HEK293 (cell line): ENCODE results near the gene CAMKMT.

Experiments used
- CTCF ChIA-PET: fragments of 350-600 bp; formaldehyde crosslinking; extraction: SDS; loops from one replicate; lab custom pipeline; 2021; ENCODE audit warnings: antibody characterized with exemption; lab: Yijun Ruan, JAX
- POLR2A ChIA-PET: fragments of 300-600 bp; formaldehyde crosslinking; extraction: SDS; loops from one replicate; lab custom pipeline; 2020; ENCODE audit warnings: antibody characterized with exemption, inconsistent platforms; lab: Yijun Ruan, JAX
- H3K27ac ChIP-seq: fragments of 200-500 bp; sonication (Bioruptor generic); 2 replicates; pipeline ENCODE4 v1.5.1; 2014; ENCODE audit warnings: low read depth, low read length, control low read depth, inconsistent platforms; ENCODE audit errors: extremely low read depth
- H3K36me3 ChIP-seq, 2 experiments: fragments of 200-500 bp in 1 of 2; sonication (Bioruptor generic) in 1 of 2; 1 replicate in 1 of 2; 2 replicates in 1 of 2; pipeline ENCODE4 v1.5.1; 2014 to 2017; ENCODE audit warnings: inconsistent platforms in 2 of 2, low read length in 2 of 2; ENCODE audit not compliant: control insufficient read depth in 2 of 2, insufficient read depth in 1 of 2
- H3K4me1 ChIP-seq: fragments of 200-500 bp; sonication (Bioruptor generic); 2 replicates; pipeline ENCODE4 v1.5.1; 2014; ENCODE audit warnings: mild to moderate bottlenecking, low read length, inconsistent platforms; ENCODE audit not compliant: control insufficient read depth, insufficient read depth
- H3K4me3 ChIP-seq: 2 replicates; pipeline ENCODE4 v1.5.1; 2011; ENCODE audit warnings: low read depth, mild to moderate bottlenecking, control low read depth, low read length, moderate library complexity
- H3K9me3 ChIP-seq: fragments of 200-500 bp; sonication (Bioruptor generic); 2 replicates; pipeline ENCODE4 v1.5.1; 2014; ENCODE audit warnings: low read depth, low read length, inconsistent platforms; ENCODE audit not compliant: control insufficient read depth, insufficient read depth
- AEBP2 ChIP-seq: fragments of 450-650 bp; formaldehyde crosslinking; IDR thresholded peaks from 2 replicates; pipeline ENCODE4 v1.5.1; 2016; ENCODE audit warnings: missing biosample characterization, missing genetic modification characterization, borderline replicate concordance
- OSR2 ChIP-seq: fragments of 450-650 bp; formaldehyde crosslinking; IDR thresholded peaks from 2 replicates; pipeline ENCODE4 v1.5.1; 2016; ENCODE audit warnings: missing biosample characterization, missing genetic modification characterization
- PRDM4 ChIP-seq: fragments of 450-650 bp; formaldehyde crosslinking; IDR thresholded peaks from 2 replicates; pipeline ENCODE4 v1.5.1; 2017; ENCODE audit warnings: missing biosample characterization, missing genetic modification characterization
- PRDM6 ChIP-seq: fragments of 450-650 bp; formaldehyde crosslinking; IDR thresholded peaks from 2 replicates; pipeline ENCODE4 v1.5.1; 2017; ENCODE audit warnings: missing biosample characterization, missing genetic modification characterization
- RBAK ChIP-seq: fragments of 450-650 bp; formaldehyde crosslinking; IDR thresholded peaks from 2 replicates; pipeline ENCODE4 v1.5.1; 2016; ENCODE audit warnings: missing biosample characterization, missing genetic modification characterization
- SCRT1 ChIP-seq: fragments of 450-650 bp; formaldehyde crosslinking; IDR thresholded peaks from 2 replicates; pipeline ENCODE4 v1.5.1; 2016; ENCODE audit warnings: missing biosample characterization, missing genetic modification characterization, borderline replicate concordance
- SCRT2 ChIP-seq: fragments of 450-650 bp; formaldehyde crosslinking; IDR thresholded peaks from 2 replicates; pipeline ENCODE4 v1.5.1; 2016; ENCODE audit warnings: missing biosample characterization, missing genetic modification characterization
- ZBTB17 ChIP-seq: fragments of 450-650 bp; formaldehyde crosslinking; IDR thresholded peaks from 2 replicates; pipeline ENCODE4 v1.5.1; 2016; ENCODE audit warnings: missing biosample characterization, missing genetic modification characterization
- ZBTB7A ChIP-seq: fragments of 450-650 bp; formaldehyde crosslinking; IDR thresholded peaks from 2 replicates; pipeline ENCODE4 v1.5.1; 2016; ENCODE audit warnings: low read depth, missing biosample characterization, missing genetic modification characterization
- ZFP37 ChIP-seq: fragments of 450-650 bp; formaldehyde crosslinking; IDR thresholded peaks from 2 replicates; pipeline ENCODE4 v1.5.1; 2016; ENCODE audit warnings: missing biosample characterization, missing genetic modification characterization
- ZFP41 ChIP-seq: fragments of 450-650 bp; formaldehyde crosslinking; IDR thresholded peaks from 2 replicates; pipeline ENCODE4 v1.5.1; 2016; ENCODE audit warnings: missing biosample characterization, missing genetic modification characterization, borderline replicate concordance
- ZNF114 ChIP-seq: fragments of 450-650 bp; formaldehyde crosslinking; IDR thresholded peaks from 2 replicates; pipeline ENCODE4 v1.5.0; 2017; ENCODE audit warnings: missing biosample characterization, missing genetic modification characterization
- ZNF148 ChIP-seq: fragments of 450-650 bp; formaldehyde crosslinking; IDR thresholded peaks from 2 replicates; pipeline ENCODE4 v1.5.0; 2017; ENCODE audit warnings: missing biosample characterization, missing genetic modification characterization, borderline replicate concordance
- ZNF354C ChIP-seq: fragments of 450-650 bp; formaldehyde crosslinking; IDR thresholded peaks from 2 replicates; pipeline ENCODE4 v1.5.1; 2016; ENCODE audit warnings: missing biosample characterization, missing genetic modification characterization, low read depth, borderline replicate concordance
- ZNF48 ChIP-seq: fragments of 450-650 bp; formaldehyde crosslinking; IDR thresholded peaks from 2 replicates; pipeline ENCODE4 v1.5.1; 2016; ENCODE audit warnings: missing biosample characterization, missing genetic modification characterization
- ZNF514 ChIP-seq: fragments of 450-650 bp; formaldehyde crosslinking; IDR thresholded peaks from 2 replicates; pipeline ENCODE4 v1.5.1; 2016; ENCODE audit warnings: missing biosample characterization, missing genetic modification characterization
- ZNF549 ChIP-seq: fragments of 450-650 bp; IDR thresholded peaks from 2 replicates; pipeline ENCODE4 v1.5.1; 2018; ENCODE audit warnings: missing biosample characterization, missing genetic modification characterization, mild to moderate bottlenecking, inconsistent platforms, moderate library complexity
- ZNF558 ChIP-seq: fragments of 450-650 bp; formaldehyde crosslinking; IDR thresholded peaks from 2 replicates; pipeline ENCODE4 v1.5.1; 2016; ENCODE audit warnings: missing biosample characterization, missing genetic modification characterization
- ZNF580 ChIP-seq: fragments of 450-650 bp; formaldehyde crosslinking; IDR thresholded peaks from 2 replicates; pipeline ENCODE4 v1.5.1; 2016; ENCODE audit warnings: missing biosample characterization, missing genetic modification characterization
- ZNF585B ChIP-seq: fragments of 450-650 bp; formaldehyde crosslinking; IDR thresholded peaks from 2 replicates; pipeline ENCODE4 v1.5.1; 2016; ENCODE audit warnings: missing biosample characterization, missing genetic modification characterization
- ZNF621 ChIP-seq: fragments of 450-650 bp; formaldehyde crosslinking; IDR thresholded peaks from 2 replicates; pipeline ENCODE4 v1.5.1; 2017; ENCODE audit warnings: missing biosample characterization, missing genetic modification characterization
- ZNF624 ChIP-seq: fragments of 450-650 bp; formaldehyde crosslinking; IDR thresholded peaks from 2 replicates; pipeline ENCODE4 v1.5.1; 2017; ENCODE audit warnings: missing biosample characterization, missing genetic modification characterization
- ZNF626 ChIP-seq: fragments of 450-650 bp; sonication (Bioruptor Pico); formaldehyde crosslinking; IDR thresholded peaks from 2 replicates; pipeline ENCODE4 v1.5.1; 2018; ENCODE audit warnings: missing biosample characterization, missing genetic modification characterization, inconsistent platforms
- ZNF654 ChIP-seq: fragments of 450-650 bp; formaldehyde crosslinking; IDR thresholded peaks from 2 replicates; pipeline ENCODE4 v1.5.1; 2016; ENCODE audit warnings: low read depth, missing biosample characterization, missing genetic modification characterization
- ZNF791 ChIP-seq: fragments of 450-650 bp; formaldehyde crosslinking; IDR thresholded peaks from 2 replicates; pipeline ENCODE4 v1.5.1; 2016; ENCODE audit warnings: missing biosample characterization, missing genetic modification characterization
- ZSCAN16 ChIP-seq: fragments of 450-650 bp; formaldehyde crosslinking; IDR thresholded peaks from 2 replicates; pipeline ENCODE4 v1.5.1; 2016; ENCODE audit warnings: missing biosample characterization, missing genetic modification characterization

Gene CAMKMT

GRCh38 chr2:44753552-44754285 lies 392.0 kb downstream of the CAMKMT start:
- Histone ChIP-seq H3K27ac (no peak overlapping the region), H3K36me3 (no peaks in the 10 kb centered on the region), H3K9me3 (no peaks in the 10 kb centered on the region), H3K4me3 (no peak overlapping the region), H3K4me1 (no peaks in the 10 kb centered on the region)
- no peak for TF ChIP-seq SCRT2 (tag by site-specific recombination)
- TF ChIP-seq ZNF514 (tag by site-specific recombination): no peak
- no peak for TF ChIP-seq ZNF791 (tag by site-specific recombination)
- TF ChIP-seq SCRT1: no peak
- no peak for TF ChIP-seq ZSCAN16
- no peak for TF ChIP-seq RBAK
- no peak for TF ChIP-seq ZNF626 (tag by site-specific recombination)
- TF ChIP-seq OSR2 (tag by site-specific recombination): no peak
- TF ChIP-seq ZNF148 (tag by site-specific recombination): no peak
- TF ChIP-seq ZNF48 (tag by site-specific recombination): no peak
- TF ChIP-seq PRDM6 (tag by site-specific recombination): no peak
- no peak for TF ChIP-seq ZBTB7A (tag by site-specific recombination)
- no peak for TF ChIP-seq ZNF549 (tag by site-specific recombination)
- TF ChIP-seq ZNF624: no peak
- TF ChIP-seq ZNF558: no peak
- TF ChIP-seq ZNF621 (tag by site-specific recombination): no peak
- ChIA-PET CTCF (no interaction called here), POLR2A (interaction anchor here (0.6 kb wide), 1 partner anchor 67 kb away, joined by 5 read pairs; no protein-coding TSS in a partner anchor)

- POLR2A ChIA-PET: no interaction called here
- Histone ChIP-seq H3K4me1 (no peaks in the 10 kb centered on the region), H3K27ac (no peak overlapping the region)
- TF ChIP-seq ZNF114 (no peak), ZNF791 (tag by site-specific recombination) (no peak), AEBP2 (tag by site-specific recombination) (no peak), ZFP37 (tag by site-specific recombination) (no peak), PRDM4 (tag by site-specific recombination) (no peak), ZNF585B (tag by site-specific recombination) (no peak), ZBTB17 (tag by site-specific recombination) (no peak), ZNF654 (tag by site-specific recombination) (no peak), ZFP41 (tag by site-specific recombination) (no peak), ZNF580 (tag by site-specific recombination) (no peak), SCRT1 (no peak), ZNF354C (tag by site-specific recombination) (no peak)
These were observed 396.8 kb downstream of the CAMKMT start for GRCh38 chr2:44758591-44758990.

More at GRCh38 chr2:44758591-44758990, 396.8 kb downstream of the CAMKMT start:
- CTCF ChIA-PET: no interaction called here
- Histone ChIP-seq H3K36me3 (no peaks in the 10 kb centered on the region), H3K9me3 (no peaks in the 10 kb centered on the region), H3K4me3 (no peak overlapping the region)
